HepG2 (cell line): ENCODE results near the gene SWSAP1. TPM values are rescaled to one million over a fixed set of nuclear protein-coding genes. Genes with fewer than 3 reads are reported as not detected.

Experiments used
- AGO2 ChIP-seq: fragments of 200-400 bp; formaldehyde crosslinking; optimal IDR thresholded peaks from 2 replicates; pipeline ENCODE3; 2017; ENCODE audit warnings: mild to moderate bottlenecking, low read depth, low read length, moderate library complexity
- EHMT2 ChIP-seq: fragments of 200-600 bp; sonication (generic); IDR thresholded peaks from 2 replicates; pipeline ENCODE4 v1.7.0; 2017; ENCODE audit warnings: antibody characterized with exemption, low read depth, low read length, borderline replicate concordance
- EZH2 ChIP-seq: conservative IDR thresholded peaks from 2 replicates; pipeline ENCODE4 v1.6.1; 2012; ENCODE audit warnings: mild to moderate bottlenecking, low read depth, low read length, moderate library complexity
- FOSL2 ChIP-seq: sonication (generic); formaldehyde crosslinking; IDR thresholded peaks from 2 replicates; pipeline ENCODE4 v1.4.0; 2020; ENCODE audit warnings: missing genetic modification reagents
- HMGA1 ChIP-seq: sonication (generic); formaldehyde crosslinking; conservative IDR thresholded peaks from 2 replicates; pipeline ENCODE4 v1.4.0; 2020; ENCODE audit warnings: missing genetic modification reagents
- HNRNPL ChIP-seq: fragments of 200-400 bp; formaldehyde crosslinking; IDR thresholded peaks from 2 replicates; pipeline ENCODE4 v1.6.1; 2017; ENCODE audit warnings: mild to moderate bottlenecking, low read depth, low read length
- MBNL3 ChIP-seq: fragments of 250-450 bp; sonication (Bioruptor Pico); conservative IDR thresholded peaks from 2 replicates; pipeline ENCODE4 v1.8.0; 2022; ENCODE audit warnings: mild to moderate bottlenecking, inconsistent platforms
- NFE2 ChIP-seq: sonication (generic); formaldehyde crosslinking; IDR thresholded peaks from 2 replicates; pipeline ENCODE4 v1.4.0; 2020; ENCODE audit warnings: missing genetic modification reagents
- NR2C2 ChIP-seq: sonication (generic); formaldehyde crosslinking; IDR thresholded peaks from 2 replicates; pipeline ENCODE4 v1.4.0; 2020; ENCODE audit warnings: missing genetic modification reagents, mild to moderate bottlenecking, moderate library complexity, borderline replicate concordance
- PCBP2 ChIP-seq: fragments of 200-400 bp; formaldehyde crosslinking; optimal IDR thresholded peaks from 2 replicates; pipeline ENCODE3; 2018; ENCODE audit warnings: low read length, low read depth; ENCODE audit not compliant: poor library complexity, severe bottlenecking
- PHF5A ChIP-seq: IDR thresholded peaks from one replicate; pipeline ENCODE4 v1.6.1; 2018; ENCODE audit warnings: low read depth, missing genetic modification reagents; ENCODE audit not compliant: unreplicated experiment
- PITX1 ChIP-seq: sonication (generic); formaldehyde crosslinking; IDR thresholded peaks from 2 replicates; pipeline ENCODE4 v1.5.1; 2020; ENCODE audit warnings: mild to moderate bottlenecking, missing genetic modification reagents
- POLR2G ChIP-seq: fragments of 200-400 bp; formaldehyde crosslinking; IDR thresholded peaks from 2 replicates; pipeline ENCODE4 v1.6.1; 2018; ENCODE audit warnings: mild to moderate bottlenecking, low read depth, low read length, moderate library complexity
- ZFP90 ChIP-seq: sonication (generic); formaldehyde crosslinking; IDR thresholded peaks from 2 replicates; pipeline ENCODE4 v1.8.0; 2022; ENCODE audit warnings: missing genetic modification reagents, mild to moderate bottlenecking, inconsistent platforms, borderline replicate concordance
- ZNF143 ChIP-seq: sonication (generic); formaldehyde crosslinking; IDR thresholded peaks from 2 replicates; pipeline ENCODE4 v1.4.0; 2020; ENCODE audit warnings: missing genetic modification reagents
- ZNF501 ChIP-seq: sonication (generic); formaldehyde crosslinking; IDR thresholded peaks from 2 replicates; pipeline ENCODE4 v1.5.1; 2020; ENCODE audit warnings: mild to moderate bottlenecking, moderate library complexity, missing genetic modification reagents
- ZNF629 ChIP-seq: sonication (generic); formaldehyde crosslinking; conservative IDR thresholded peaks from 2 replicates; pipeline ENCODE4 v1.5.0; 2020; ENCODE audit warnings: missing genetic modification reagents
- ZNF678 ChIP-seq: sonication (generic); formaldehyde crosslinking; IDR thresholded peaks from 2 replicates; pipeline ENCODE4 v1.4.0; 2020; ENCODE audit warnings: mild to moderate bottlenecking, missing genetic modification reagents
- ZSCAN21 ChIP-seq: sonication (generic); formaldehyde crosslinking; IDR thresholded peaks from 2 replicates; pipeline ENCODE4 v1.8.0; 2022; ENCODE audit warnings: mild to moderate bottlenecking, missing genetic modification reagents, moderate library complexity, borderline replicate concordance
- polyA plus RNA-seq, 8 experiments: library from polyadenylated mRNA; depleted of rRNA in 3 of 8; stranded (reverse) in 7 of 8; unstranded in 1 of 8; fragments of >200 nt; fragmentation: Illumina TruSeq in 4 of 8; extraction: Trizol in 4 of 8; gene quantifications; 2 replicates each; pipeline versions ENCODE4 v1.2.1 to v1.2.3, GENCODE V29; 2011 to 2016; ENCODE audit warnings: low read depth in 4 of 8, missing spikeins in 1 of 8, mixed read lengths in 1 of 8; ENCODE audit not compliant: insufficient read depth in 1 of 8
- total RNA-seq, 5 experiments: library from RNA; depleted of rRNA; stranded (reverse); fragments of >200 nt; fragmentation: Illumina TruSeq; extraction: Trizol; gene quantifications; 2 replicates each; pipeline ENCODE4 v1.2.3, GENCODE V29; 2016; ENCODE audit warnings: low read depth in 1 of 5
- TF ChIP-seq, protein P1 (sequence below): sonication (generic); formaldehyde crosslinking; IDR thresholded peaks from 2 replicates; pipeline ENCODE4 v1.4.0; 2020; ENCODE audit warnings: missing genetic modification reagents
- TF ChIP-seq, protein P2 (sequence below): sonication (generic); formaldehyde crosslinking; IDR thresholded peaks from 2 replicates; pipeline ENCODE4 v1.4.0; 2020; ENCODE audit warnings: missing genetic modification reagents
- TF ChIP-seq, protein P3 (sequence below): sonication (generic); formaldehyde crosslinking; conservative IDR thresholded peaks from 2 replicates; pipeline ENCODE4 v1.4.0; 2020; ENCODE audit warnings: missing genetic modification reagents
- TF ChIP-seq, protein P4 (sequence below): sonication (generic); formaldehyde crosslinking; IDR thresholded peaks from 2 replicates; pipeline ENCODE4 v1.8.0; 2022; ENCODE audit warnings: missing genetic modification reagents, mild to moderate bottlenecking, inconsistent platforms, borderline replicate concordance

The SWSAP1 gene
- total and polyA plus RNA-seq, 2 of the 13 experiments (the other 11 are each of a cell fraction or from before 2014, with no cell fraction given), result 2.7 to 3.3 TPM

DNA sequence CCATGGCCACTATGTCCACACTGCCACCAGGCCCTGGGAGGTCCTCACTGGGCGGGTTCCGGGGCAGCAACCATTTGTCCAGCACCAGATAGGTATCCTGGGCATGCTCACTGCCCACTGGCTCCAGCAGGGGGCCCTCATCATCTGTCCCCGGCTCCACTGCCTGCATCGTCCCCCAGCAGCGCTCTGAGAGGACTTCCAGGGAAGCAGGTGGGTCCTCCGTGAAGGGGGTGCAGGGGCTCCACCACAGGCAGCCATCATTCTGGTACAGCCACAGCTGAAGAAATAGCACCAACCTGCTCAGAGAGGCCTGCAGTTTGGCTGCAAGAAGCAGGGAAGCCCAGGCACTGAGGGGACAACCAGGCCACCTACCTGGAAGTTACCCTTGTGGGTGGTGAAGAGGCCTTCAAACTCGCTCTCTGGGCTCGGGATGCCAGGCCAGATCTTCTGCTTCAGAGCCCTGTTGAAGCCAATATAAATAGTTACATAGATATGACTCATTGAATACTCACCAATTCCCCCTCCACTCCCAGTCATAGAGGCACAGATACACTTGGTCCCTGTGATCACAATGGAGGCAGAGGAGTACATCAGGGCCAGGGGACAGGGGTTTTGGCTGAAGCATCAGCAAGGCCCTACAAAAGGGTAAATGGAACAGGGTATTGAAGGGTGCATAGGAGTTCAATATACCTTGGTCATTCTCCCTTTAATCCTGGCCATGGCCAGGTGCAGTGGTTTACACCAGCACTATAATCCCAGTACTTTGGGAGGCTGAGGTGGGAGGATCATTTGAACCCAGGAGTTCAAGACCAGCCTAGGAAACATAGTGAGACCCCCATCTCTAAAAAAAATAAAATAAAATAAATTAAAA lies 4.1 kb downstream of the SWSAP1 start (continued):
- TF ChIP-seq, protein P1, sequence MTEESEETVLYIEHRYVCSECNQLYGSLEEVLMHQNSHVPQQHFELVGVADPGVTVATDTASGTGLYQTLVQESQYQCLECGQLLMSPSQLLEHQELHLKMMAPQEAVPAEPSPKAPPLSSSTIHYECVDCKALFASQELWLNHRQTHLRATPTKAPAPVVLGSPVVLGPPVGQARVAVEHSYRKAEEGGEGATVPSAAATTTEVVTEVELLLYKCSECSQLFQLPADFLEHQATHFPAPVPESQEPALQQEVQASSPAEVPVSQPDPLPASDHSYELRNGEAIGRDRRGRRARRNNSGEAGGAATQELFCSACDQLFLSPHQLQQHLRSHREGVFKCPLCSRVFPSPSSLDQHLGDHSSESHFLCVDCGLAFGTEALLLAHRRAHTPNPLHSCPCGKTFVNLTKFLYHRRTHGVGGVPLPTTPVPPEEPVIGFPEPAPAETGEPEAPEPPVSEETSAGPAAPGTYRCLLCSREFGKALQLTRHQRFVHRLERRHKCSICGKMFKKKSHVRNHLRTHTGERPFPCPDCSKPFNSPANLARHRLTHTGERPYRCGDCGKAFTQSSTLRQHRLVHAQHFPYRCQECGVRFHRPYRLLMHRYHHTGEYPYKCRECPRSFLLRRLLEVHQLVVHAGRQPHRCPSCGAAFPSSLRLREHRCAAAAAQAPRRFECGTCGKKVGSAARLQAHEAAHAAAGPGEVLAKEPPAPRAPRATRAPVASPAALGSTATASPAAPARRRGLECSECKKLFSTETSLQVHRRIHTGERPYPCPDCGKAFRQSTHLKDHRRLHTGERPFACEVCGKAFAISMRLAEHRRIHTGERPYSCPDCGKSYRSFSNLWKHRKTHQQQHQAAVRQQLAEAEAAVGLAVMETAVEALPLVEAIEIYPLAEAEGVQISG (CRISPR knock-in tag), result peak; percentile 35
- TF ChIP-seq ZNF678, result no peak
- no peak for TF ChIP-seq MBNL3 (CRISPR knock-in tag)
- peak; percentile 64 for TF ChIP-seq ZNF501 (CRISPR knock-in tag)
- TF ChIP-seq, protein P2, sequence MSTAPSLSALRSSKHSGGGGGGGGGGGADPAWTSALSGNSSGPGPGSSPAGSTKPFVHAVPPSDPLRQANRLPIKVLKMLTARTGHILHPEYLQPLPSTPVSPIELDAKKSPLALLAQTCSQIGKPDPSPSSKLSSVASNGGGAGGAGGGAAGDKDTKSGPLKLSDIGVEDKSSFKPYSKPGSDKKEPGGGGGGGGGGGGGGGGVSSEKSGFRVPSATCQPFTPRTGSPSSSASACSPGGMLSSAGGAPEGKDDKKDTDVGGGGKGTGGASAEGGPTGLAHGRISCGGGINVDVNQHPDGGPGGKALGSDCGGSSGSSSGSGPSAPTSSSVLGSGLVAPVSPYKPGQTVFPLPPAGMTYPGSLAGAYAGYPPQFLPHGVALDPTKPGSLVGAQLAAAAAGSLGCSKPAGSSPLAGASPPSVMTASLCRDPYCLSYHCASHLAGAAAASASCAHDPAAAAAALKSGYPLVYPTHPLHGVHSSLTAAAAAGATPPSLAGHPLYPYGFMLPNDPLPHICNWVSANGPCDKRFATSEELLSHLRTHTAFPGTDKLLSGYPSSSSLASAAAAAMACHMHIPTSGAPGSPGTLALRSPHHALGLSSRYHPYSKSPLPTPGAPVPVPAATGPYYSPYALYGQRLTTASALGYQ, result no peak
- no peak for TF ChIP-seq EZH2
- TF ChIP-seq EHMT2, result no peak
- TF ChIP-seq ZFP90 (CRISPR knock-in tag), result no peak
- TF ChIP-seq, protein P3, sequence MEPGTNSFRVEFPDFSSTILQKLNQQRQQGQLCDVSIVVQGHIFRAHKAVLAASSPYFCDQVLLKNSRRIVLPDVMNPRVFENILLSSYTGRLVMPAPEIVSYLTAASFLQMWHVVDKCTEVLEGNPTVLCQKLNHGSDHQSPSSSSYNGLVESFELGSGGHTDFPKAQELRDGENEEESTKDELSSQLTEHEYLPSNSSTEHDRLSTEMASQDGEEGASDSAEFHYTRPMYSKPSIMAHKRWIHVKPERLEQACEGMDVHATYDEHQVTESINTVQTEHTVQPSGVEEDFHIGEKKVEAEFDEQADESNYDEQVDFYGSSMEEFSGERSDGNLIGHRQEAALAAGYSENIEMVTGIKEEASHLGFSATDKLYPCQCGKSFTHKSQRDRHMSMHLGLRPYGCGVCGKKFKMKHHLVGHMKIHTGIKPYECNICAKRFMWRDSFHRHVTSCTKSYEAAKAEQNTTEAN (CRISPR knock-in tag), result no peak
- TF ChIP-seq PHF5A (CRISPR knock-in tag), result no peak
- TF ChIP-seq ZNF629 (CRISPR knock-in tag), result no peak
- TF ChIP-seq ZSCAN21, result no peak; the same call in 1 of the 2 replicates
- no peak for TF ChIP-seq NFE2 (CRISPR knock-in tag)
- TF ChIP-seq HNRNPL, result peak; percentile 62; the same call in 1 of the 2 replicates
- no peak for TF ChIP-seq PCBP2
- no peak for TF ChIP-seq PITX1 (CRISPR knock-in tag)
- TF ChIP-seq, protein P4, sequence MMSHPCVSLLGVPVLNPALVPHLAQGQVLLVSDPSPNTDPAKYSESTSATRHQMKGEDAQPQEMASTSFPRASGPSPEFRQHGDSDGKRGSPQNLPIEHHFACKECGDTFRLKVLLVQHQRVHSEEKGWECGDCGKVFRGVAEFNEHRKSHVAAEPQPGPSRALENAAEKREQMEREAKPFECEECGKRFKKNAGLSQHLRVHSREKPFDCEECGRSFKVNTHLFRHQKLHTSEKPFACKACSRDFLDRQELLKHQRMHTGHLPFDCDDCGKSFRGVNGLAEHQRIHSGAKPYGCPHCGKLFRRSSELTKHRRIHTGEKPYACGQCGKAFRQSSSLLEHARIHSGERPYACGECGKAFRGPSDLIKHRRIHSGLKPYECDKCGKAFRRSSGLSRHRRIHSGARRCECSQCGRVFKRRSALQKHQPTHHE, result no peak
- no peak for TF ChIP-seq POLR2G
- peak; percentile 5; the same call in 1 of the 2 replicates for TF ChIP-seq FOSL2 (CRISPR knock-in tag)
- TF ChIP-seq AGO2, result peak; percentile 41
- no peak for TF ChIP-seq NR2C2 (CRISPR knock-in tag)
- no peak for TF ChIP-seq HMGA1 (CRISPR knock-in tag)
- no peak for TF ChIP-seq ZNF143 (CRISPR knock-in tag)
